Measurements from ENCODE around the gene PELO. TPM values are rescaled to one million over a fixed set of nuclear protein-coding genes. Genes with fewer than 3 reads are reported as not detected.

The PELO gene
- total and polyA plus RNA-seq, 2 experiments from 2014 or later: 14.5 to 15.3 TPM

DNA sequence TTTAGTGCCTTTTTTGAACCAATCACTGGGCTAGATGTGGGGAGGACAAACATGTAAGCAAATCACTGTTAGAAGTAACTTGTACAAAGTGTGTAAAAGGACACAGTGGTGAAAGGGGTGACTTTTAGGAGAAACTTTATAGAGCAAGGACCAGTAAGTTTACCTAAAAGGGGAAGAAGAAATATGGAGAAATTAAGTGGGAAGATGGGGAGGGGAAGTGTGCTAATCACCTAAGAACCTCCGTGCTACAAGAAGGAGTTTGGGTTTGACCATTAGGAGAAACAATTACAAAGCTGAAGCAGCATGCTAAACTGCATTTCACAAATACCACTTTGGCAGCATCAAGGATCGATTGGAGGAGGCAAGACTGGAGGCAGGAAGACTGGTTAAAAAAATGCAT is 17.3 kb downstream of the PELO start:
- no peak overlapping the region for H3K27ac ChIP-seq

DNA sequence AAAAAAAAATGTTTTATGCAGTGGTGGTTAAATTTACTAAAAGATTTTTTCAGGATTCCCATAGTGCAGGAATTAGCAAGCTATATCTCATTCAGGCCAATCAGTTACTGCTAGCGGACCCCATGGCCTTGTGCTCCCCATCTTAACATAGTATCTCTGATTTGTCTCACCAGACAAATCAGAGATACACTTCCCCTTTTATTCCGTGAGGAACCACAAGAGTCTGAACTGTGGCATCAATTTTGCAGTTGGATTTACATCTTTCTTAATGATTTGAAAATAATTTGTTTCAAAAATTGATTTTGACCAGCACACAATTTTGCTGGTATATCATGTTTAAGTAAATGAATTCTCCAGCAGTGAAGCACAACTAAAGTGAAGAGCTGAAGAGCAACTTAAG is 17.9 kb downstream of the PELO start:
- H3K9me3 ChIP-seq (ENCODE audit: low read depth): no peaks in the 10 kb centered on the region
- DNase-seq (ENCODE audit: low read depth in 1 of 2, low spot score in 1 of 2): no peak
- no peaks in the 10 kb centered on the region for H3K27me3 ChIP-seq
- H3K27ac ChIP-seq: no peak overlapping the region
- peaks cover 24% of the 10 kb centered on the region for H3K4me1 ChIP-seq (ENCODE audit: low read depth)
- H3K36me3 ChIP-seq: no peaks in the 10 kb centered on the region
- no peak for TF ChIP-seq CTCF (IDR thresholded peaks at IDR 0.05; ENCODE audit: low read depth, low read length)
- no peak overlapping the region for H3K4me3 ChIP-seq

More for the DNA sequence above, 17.3 kb downstream of the PELO start:
- Histone ChIP-seq H3K27me3 (no peaks in the 10 kb centered on the region), H3K4me3 (no peak overlapping the region), H3K9me3 (ENCODE audit: low read depth) (no peaks in the 10 kb centered on the region), H3K36me3 (no peaks in the 10 kb centered on the region), H3K4me1 (ENCODE audit: low read depth) (peaks cover 25% of the 10 kb centered on the region)
- no peak for DNase-seq (ENCODE audit: low read depth in 1 of 2, low spot score in 1 of 2)
- TF ChIP-seq CTCF (IDR thresholded peaks at IDR 0.05; ENCODE audit: low read depth, low read length): no peak

- DNase-seq (ENCODE audit: low read depth in 1 of 2, low spot score in 1 of 2): no peak
- peaks cover 10% of the 10 kb centered on the region for H3K4me1 ChIP-seq (ENCODE audit: low read depth)
- H3K4me3 ChIP-seq: no peak overlapping the region
- no peak for TF ChIP-seq CTCF (IDR thresholded peaks at IDR 0.05; ENCODE audit: low read depth, low read length)
- no peak overlapping the region for H3K27ac ChIP-seq
- no peaks in the 10 kb centered on the region for H3K9me3 ChIP-seq (ENCODE audit: low read depth)
- no peaks in the 10 kb centered on the region for H3K36me3 ChIP-seq
- no peaks in the 10 kb centered on the region for H3K27me3 ChIP-seq
These were observed 19.3 kb downstream of the PELO start for GRCh38 chr5:52807037-52807436.

GRCh38 chr5:52807723-52808122 is 20.0 kb downstream of the PELO start:
- H3K4me3 ChIP-seq: no peak overlapping the region
- H3K27me3 ChIP-seq: no peaks in the 10 kb centered on the region
- H3K9me3 ChIP-seq (ENCODE audit: low read depth): no peaks in the 10 kb centered on the region
- no peaks in the 10 kb centered on the region for H3K36me3 ChIP-seq
- H3K4me1 ChIP-seq (ENCODE audit: low read depth): peaks cover 3% of the 10 kb centered on the region
- H3K27ac ChIP-seq: no peak overlapping the region
- TF ChIP-seq CTCF (IDR thresholded peaks at IDR 0.05; ENCODE audit: low read depth, low read length): no peak
- no peak for DNase-seq (ENCODE audit: low read depth in 1 of 2, low spot score in 1 of 2)

DNA sequence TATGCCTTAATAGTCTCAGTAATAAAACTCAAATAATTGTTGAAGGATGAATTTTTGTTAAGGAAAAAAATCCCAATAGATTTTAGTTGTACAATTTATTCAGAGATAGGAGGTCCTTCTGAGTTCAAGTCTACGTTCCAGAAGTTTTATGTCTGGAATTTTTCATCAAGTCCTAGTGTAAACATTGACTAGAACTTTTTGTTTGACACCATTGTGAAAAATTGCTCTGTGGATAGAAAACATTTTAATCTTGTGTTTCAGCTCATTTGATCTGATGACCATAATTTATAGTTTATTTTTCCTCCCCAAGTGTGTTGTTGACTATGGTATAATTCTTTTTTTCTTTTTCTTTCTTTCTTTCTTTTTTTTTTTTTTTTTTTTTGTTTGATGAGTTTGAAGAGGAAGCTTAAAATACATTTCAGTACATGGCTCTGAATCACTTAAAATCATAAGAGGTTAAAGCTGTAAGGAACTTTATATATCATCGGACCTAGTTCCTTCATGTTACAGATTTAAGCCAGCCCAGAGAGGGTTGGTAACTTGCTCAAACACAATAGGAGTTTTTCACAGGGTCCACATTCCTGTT is 20.7 kb downstream of the PELO start:
- no peak for DNase-seq (ENCODE audit: low read depth in 1 of 2, low spot score in 1 of 2)
- no peak for TF ChIP-seq CTCF (IDR thresholded peaks at IDR 0.05; ENCODE audit: low read depth, low read length)
- no peaks in the 10 kb centered on the region for H3K36me3 ChIP-seq
- no peaks in the 10 kb centered on the region for H3K9me3 ChIP-seq (ENCODE audit: low read depth)
- no peak overlapping the region for H3K27ac ChIP-seq
- no peaks in the 10 kb centered on the region for H3K4me1 ChIP-seq (ENCODE audit: low read depth)
- H3K27me3 ChIP-seq: no peaks in the 10 kb centered on the region
- no peak overlapping the region for H3K4me3 ChIP-seq

All from cardiac muscle cell (in vitro differentiated cells and primary cell).